Cardiac fibroblast (primary cell): Measurements from ENCODE around the gene FEM1C.

ENCODE experiments used
- DNase-seq, 2 donors: peaks; one replicate each; pipeline versions ENCODE4 v3.0.0 to v3.0.0-alpha.2; 2010; ENCODE audit warnings: low read depth in 2 of 2
- H3K4me3 ChIP-seq, 2 donors: replicated peaks in 1 of 2; 1 replicate in 1 of 2; 2 replicates in 1 of 2; pipeline ENCODE4 v1.5.1; 2011; ENCODE audit warnings: low read depth in 2 of 2, low read length in 2 of 2, mild to moderate bottlenecking in 2 of 2, moderate library complexity in 1 of 2
- TF ChIP-seq, protein P1 (sequence below): IDR thresholded peaks from one replicate; pipeline ENCODE4 v1.5.1; 2011; ENCODE audit warnings: low read depth, mild to moderate bottlenecking, low read length, inconsistent platforms

Gene FEM1C

DNA sequence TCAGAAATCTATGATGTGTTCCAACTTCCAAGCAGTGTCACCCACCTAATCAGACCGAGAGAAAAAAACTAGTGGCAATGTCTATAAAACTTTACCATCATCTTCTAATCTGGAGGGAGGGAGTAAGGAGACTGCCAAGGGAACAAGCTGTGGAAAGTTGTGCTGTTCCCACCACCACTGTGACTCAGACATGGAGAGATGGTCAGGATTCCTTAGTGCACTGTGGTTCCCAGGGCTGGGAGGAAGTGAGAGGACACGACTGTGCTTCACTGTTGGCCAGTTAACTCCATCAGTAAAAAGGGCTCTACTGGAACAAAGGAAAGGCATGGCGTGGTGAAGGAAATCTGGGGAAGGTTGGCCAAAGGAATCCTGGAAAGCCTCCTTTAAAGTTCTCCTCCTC, 38.9 kb upstream of the FEM1C start:
- DNase-seq, result peak; percentile 83 to 93
- no peak overlapping the region for H3K4me3 ChIP-seq
- TF ChIP-seq, protein P1, sequence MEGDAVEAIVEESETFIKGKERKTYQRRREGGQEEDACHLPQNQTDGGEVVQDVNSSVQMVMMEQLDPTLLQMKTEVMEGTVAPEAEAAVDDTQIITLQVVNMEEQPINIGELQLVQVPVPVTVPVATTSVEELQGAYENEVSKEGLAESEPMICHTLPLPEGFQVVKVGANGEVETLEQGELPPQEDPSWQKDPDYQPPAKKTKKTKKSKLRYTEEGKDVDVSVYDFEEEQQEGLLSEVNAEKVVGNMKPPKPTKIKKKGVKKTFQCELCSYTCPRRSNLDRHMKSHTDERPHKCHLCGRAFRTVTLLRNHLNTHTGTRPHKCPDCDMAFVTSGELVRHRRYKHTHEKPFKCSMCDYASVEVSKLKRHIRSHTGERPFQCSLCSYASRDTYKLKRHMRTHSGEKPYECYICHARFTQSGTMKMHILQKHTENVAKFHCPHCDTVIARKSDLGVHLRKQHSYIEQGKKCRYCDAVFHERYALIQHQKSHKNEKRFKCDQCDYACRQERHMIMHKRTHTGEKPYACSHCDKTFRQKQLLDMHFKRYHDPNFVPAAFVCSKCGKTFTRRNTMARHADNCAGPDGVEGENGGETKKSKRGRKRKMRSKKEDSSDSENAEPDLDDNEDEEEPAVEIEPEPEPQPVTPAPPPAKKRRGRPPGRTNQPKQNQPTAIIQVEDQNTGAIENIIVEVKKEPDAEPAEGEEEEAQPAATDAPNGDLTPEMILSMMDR, result no peak

DNA sequence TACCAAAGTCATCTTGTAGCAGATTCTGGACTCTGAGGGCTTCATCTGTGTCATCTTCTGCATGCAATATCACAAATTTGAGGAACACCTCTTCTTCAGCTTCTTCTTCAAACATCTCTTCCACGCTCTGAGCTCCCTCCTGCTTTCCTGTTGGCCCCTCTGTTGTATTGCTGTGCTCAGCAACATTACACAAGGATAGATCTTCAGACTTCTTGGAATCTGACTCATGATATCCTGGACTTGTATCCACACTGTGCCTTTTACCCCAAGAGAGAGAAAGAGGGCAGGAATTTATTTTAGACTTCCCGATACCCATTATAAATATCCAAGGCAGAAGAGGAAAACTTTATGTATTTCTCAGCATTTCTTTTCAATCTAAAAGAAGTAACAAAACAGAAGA, 36.4 kb upstream of the FEM1C start:
- TF ChIP-seq, protein P1, result no peak
- DNase-seq, result no peak
- no peak overlapping the region for H3K4me3 ChIP-seq

DNA sequence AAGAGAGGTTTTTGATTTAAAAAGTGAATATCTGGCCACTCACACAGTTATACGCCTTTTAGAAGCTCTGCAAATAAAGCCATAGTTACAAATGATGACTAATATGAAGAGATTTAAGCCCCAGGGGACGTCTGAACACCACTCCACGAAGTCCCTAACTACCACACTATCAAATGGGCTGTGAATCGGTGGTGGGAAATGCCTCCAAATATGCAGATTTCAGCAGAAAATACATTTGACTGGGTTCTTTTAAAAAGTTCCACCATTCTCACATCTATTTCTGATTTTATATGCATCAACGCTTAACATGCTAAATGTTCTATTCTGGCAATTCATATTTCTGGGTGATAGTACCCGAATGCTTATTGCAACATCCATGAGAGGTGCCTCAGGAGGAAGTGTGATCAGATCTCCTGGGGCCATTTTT, 35.2 kb upstream of the FEM1C start:
- H3K4me3 ChIP-seq, result no peak overlapping the region
- TF ChIP-seq, protein P1, result no peak
- DNase-seq, result peak in 1 of 2 donors; percentile 76

DNA sequence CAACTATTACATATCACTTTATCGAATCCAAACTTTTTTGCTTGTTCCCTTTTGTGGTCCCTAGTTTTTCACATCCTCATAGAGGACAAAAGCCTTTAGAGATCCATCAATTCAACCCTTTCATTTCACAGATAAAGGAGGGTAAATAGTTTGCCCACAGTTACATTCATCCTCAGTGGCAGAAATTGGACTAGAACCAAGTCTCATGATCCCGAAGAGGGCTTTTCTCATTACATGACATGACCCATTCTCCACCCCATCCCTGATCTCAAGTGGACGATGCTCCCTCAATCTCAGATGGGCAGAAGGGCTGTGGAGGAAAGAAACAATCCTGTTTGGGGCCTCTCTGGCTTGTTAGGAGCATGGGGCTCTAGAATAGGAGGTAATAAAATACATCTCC, 34.6 kb upstream of the FEM1C start:
- TF ChIP-seq, protein P1, result no peak

DNA sequence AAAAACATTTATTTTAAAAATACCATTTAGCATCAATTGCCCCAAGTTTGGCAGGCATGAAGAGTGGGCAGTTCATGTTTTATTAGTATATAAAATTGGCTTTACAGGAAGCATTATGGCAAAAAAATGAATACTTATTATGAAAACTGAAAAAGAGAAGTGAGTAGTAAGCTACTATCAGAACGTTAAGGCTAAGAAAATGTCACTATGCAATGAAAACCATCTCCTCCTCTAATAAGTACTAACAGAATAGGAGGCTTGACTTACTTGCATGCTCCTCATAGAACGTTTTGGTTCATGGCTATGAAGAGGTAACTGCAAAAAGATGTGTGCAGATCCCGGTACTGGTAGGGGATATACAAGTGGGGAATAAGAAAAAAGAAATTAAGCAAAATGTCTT, 34.1 kb upstream of the FEM1C start:
- DNase-seq, result no peak
- no peak overlapping the region for H3K4me3 ChIP-seq
- TF ChIP-seq, protein P1, result no peak

More for the DNA sequence above, 34.6 kb upstream of the FEM1C start:
- DNase-seq, result no peak
- no peak overlapping the region for H3K4me3 ChIP-seq

DNA sequence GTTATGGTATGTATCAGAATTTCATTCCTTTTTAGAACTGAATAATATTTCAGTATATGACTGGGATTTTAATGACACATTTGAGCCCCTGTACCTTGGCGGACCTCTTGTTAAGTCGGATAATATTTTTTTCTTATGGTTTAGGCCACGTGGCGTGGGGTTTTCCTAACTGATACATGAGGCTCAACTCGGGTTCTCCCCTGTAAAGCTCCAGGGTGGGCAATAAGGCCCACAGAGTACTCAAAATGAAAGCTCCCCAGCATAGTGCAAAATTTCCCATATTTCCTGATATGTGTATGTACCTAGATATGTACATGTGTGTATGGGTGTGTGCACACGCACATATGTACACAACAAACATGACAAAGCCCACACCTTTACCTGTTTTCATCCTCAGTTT, 33.2 kb upstream of the FEM1C start:
- H3K4me3 ChIP-seq, result no peak overlapping the region
- TF ChIP-seq, protein P1, result no peak
- DNase-seq, result no peak

DNA sequence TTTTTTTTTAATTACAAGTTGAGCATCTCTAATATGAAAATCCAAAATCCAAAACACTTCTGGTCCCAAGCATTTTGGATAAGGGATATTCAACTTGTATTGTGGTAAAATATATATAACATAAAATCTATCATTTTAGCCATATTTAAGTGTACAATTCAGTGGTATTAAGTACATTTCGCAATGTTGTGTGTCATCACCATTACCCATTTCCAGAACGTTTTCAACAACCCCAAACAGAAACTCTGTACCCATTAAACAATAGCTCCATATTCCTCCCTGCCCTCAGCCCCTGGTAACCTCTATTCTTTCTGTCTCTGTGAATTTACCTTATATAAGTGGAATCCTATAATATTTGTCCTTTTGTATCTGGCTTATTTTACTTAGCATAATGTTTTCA, 32.8 kb upstream of the FEM1C start:
- DNase-seq, result peak in 1 of 2 donors; percentile 74
- TF ChIP-seq, protein P1, result no peak
- no peak overlapping the region for H3K4me3 ChIP-seq
